GM12873 (cell line): ENCODE results near the gene SH3PXD2B.

Experiments used
- TF ChIP-seq, protein P1 (sequence below): IDR thresholded peaks from 2 replicates; pipeline ENCODE4 v1.5.1; 2012; ENCODE audit warnings: low read depth, mild to moderate bottlenecking, moderate library complexity, low read length, control low read depth; ENCODE audit not compliant: insufficient read depth; ENCODE audit errors: missing control alignments

The SH3PXD2B gene

GRCh38 chr5:172377856-172378255 is 76.5 kb downstream of the SH3PXD2B start:
- TF ChIP-seq, protein P1, sequence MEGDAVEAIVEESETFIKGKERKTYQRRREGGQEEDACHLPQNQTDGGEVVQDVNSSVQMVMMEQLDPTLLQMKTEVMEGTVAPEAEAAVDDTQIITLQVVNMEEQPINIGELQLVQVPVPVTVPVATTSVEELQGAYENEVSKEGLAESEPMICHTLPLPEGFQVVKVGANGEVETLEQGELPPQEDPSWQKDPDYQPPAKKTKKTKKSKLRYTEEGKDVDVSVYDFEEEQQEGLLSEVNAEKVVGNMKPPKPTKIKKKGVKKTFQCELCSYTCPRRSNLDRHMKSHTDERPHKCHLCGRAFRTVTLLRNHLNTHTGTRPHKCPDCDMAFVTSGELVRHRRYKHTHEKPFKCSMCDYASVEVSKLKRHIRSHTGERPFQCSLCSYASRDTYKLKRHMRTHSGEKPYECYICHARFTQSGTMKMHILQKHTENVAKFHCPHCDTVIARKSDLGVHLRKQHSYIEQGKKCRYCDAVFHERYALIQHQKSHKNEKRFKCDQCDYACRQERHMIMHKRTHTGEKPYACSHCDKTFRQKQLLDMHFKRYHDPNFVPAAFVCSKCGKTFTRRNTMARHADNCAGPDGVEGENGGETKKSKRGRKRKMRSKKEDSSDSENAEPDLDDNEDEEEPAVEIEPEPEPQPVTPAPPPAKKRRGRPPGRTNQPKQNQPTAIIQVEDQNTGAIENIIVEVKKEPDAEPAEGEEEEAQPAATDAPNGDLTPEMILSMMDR: no peak

- TF ChIP-seq, protein P1: no peak
These were observed 76.9 kb downstream of the SH3PXD2B start for GRCh38 chr5:172377438-172377837.

GRCh38 chr5:172374783-172375182 is 79.5 kb downstream of the SH3PXD2B start:
- TF ChIP-seq, protein P1: no peak

DNA sequence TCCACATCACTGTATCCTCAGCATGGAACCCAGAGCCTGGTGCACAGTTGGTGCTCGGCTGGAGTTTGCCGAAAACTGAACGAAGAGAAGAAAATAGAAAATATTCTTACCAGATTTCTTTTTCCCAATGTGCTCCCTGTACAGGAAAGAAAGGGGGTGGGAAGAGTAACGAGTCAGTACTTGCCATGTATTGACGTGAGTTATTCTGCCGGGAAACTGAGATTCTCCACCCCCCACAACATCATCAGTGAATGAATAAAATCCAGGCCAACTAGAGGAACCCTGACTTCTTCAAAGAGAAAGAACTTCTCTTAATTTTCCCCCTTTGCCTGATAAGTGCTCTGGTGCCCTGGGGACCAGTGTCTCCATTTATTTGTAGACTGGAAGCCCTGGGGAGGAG is 80.6 kb downstream of the SH3PXD2B start:
- TF ChIP-seq, protein P1: no peak

GRCh38 chr5:172371684-172372083 is 82.6 kb downstream of the SH3PXD2B start:
- TF ChIP-seq, protein P1: no peak

DNA sequence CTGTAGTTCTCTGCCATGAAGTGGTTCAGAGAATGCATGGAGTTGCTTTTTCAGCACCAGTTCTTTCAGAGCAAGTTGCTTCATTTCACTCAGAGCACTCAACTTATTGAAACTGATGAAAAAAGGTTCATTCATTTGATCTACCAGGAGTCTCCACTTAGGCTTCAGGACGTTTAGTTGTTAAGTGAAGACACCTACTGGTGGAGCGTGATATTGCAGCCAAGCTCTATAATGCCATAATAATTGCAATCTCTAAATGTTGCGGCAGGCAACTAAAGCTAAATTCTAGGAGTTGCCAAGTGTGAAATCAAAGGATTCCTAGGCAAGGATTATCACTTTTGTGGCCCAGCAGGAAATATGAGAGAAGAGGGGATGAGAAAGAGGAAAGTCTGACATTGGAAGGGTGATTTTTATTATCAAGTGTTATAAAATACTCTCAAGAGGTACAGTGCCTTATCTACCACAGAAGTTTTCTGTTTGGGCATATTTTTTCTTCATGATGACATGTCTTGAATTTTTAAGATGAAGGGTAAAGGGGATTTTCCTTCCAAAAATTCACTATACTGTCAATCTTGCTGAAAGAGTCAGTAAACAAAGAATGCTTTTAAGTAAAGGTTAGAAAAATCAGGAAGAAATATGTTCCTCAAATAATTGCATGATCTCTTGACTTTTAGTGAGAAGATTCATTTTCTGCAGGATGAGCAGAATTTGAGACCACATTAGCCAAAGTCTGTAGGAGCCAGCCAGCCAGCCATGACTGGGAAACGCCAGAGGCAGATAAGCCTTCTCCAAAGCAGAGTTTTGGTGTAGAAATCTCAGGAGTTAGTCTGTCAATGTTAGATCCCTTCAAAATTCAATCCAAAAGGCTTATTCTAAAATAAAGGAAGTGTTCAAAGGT is 83.4 kb downstream of the SH3PXD2B start:
- TF ChIP-seq, protein P1: peak; percentile 85

- TF ChIP-seq, protein P1: no peak
These were observed 84.1 kb downstream of the SH3PXD2B start for GRCh38 chr5:172370237-172370640.
